ENCODE measurements around the gene NEURL1. TPM values are rescaled to one million over a fixed set of nuclear protein-coding genes. Genes with fewer than 3 reads are reported as not detected.
A peak's percentile ranks its signal among the peaks of the same experiment; 100 is the strongest.

Gene NEURL1
- total and polyA plus RNA-seq, 2 donors (not counting 3 experiments of a cell fraction or from before 2014, with no cell fraction given): 0.06 to 0.22 TPM

- no TSS peak for BruUV-seq (replicated peaks)
- Histone ChIP-seq H3K9me1 (replicated peaks; ENCODE audit: control insufficient read depth, extremely low read depth, insufficient read depth, low read length) (no peaks in the 10 kb centered on the region), H3K4me3 (replicated peaks in 1 of 3; ENCODE audit: insufficient read depth in 1 of 3, low read depth in 1 of 3, low read length in 3 of 3) (no peak overlapping the region), H3K36me3 (ENCODE audit: control insufficient read depth in 2 of 2, extremely low read depth in 1 of 2, insufficient read depth in 2 of 2, low read length in 2 of 2) (peaks cover 19 to 44% of the 10 kb centered on the region in 2 experiments), H3K27ac (ENCODE audit: insufficient read depth, low read depth, low read length) (no peak overlapping the region), H3K4me2 (ENCODE audit: insufficient read depth, low read length) (no peak overlapping the region), H3K27me3 (ENCODE audit: control insufficient read depth in 2 of 2, insufficient read depth in 2 of 2, low read length in 2 of 2) (no peaks in the 10 kb centered on the region), H2AFZ (ENCODE audit: low read depth, low read length) (no peak overlapping the region), H3K9ac (replicated peaks; ENCODE audit: extremely low read depth, insufficient read depth, low read length) (no peak overlapping the region), H4K20me1 (replicated peaks; ENCODE audit: control insufficient read depth, extremely low read depth, insufficient read depth, low read length) (no peaks in the 10 kb centered on the region), H3K79me2 (ENCODE audit: control insufficient read depth, insufficient read depth, low read length) (peaks cover 7% of the 10 kb centered on the region), H3K9me3 (replicated peaks; ENCODE audit: control insufficient read depth, insufficient read depth, low read length) (no peaks in the 10 kb centered on the region), H3K4me1 (ENCODE audit: control insufficient read depth, extremely low read depth, insufficient read depth, low read length) (peaks cover 60% of the 10 kb centered on the region)
- DNase-seq (ENCODE audit: low read depth, low spot score): no peak
- CTCF ChIA-PET: no interaction called here
- POLR2A ChIA-PET: no interaction called here
- FAIRE-seq: no peak
- dilution Hi-C loops (cut with MboI; ENCODE audit: extremely low pct_ligation_motif_present, low sequenced_read_pairs): no loop called here
- intact Hi-C loops (cut with micrococcal nuclease): loop anchor here (2.0 kb wide), 1 partner anchor 24 kb away; no protein-coding TSS in a partner anchor
- TF ChIP-seq MYC (IDR thresholded peaks at IDR 0.05; ENCODE audit: low read depth, low read length) (no peak), MAX (IDR thresholded peaks at IDR 0.05; ENCODE audit: insufficient read depth, insufficient read length) (no peak), EZH2 (IDR thresholded peaks at IDR 0.05; ENCODE audit: borderline replicate concordance, low read depth, low read length, severe bottlenecking) (no peak), GATA2 (IDR thresholded peaks at IDR 0.05; ENCODE audit: insufficient read depth, insufficient read length, low read depth, low read length) (no peak), CTCF (IDR thresholded peaks at IDR 0.05; ENCODE audit: extremely low read depth in 1 of 2, insufficient read depth in 1 of 2, low read depth in 1 of 2, low read length in 2 of 2) (no peak)
These were observed 46.3 kb upstream of the NEURL1 start for GRCh38 chr10:103447187-103447586.

GRCh38 chr10:103448746-103449145 is 44.8 kb upstream of the NEURL1 start:
- CTCF ChIA-PET: no interaction called here
- Histone ChIP-seq H3K9me1 (replicated peaks; ENCODE audit: control insufficient read depth, extremely low read depth, insufficient read depth, low read length) (no peaks in the 10 kb centered on the region), H2AFZ (ENCODE audit: low read depth, low read length) (no peak overlapping the region), H3K4me2 (ENCODE audit: insufficient read depth, low read length) (no peak overlapping the region), H4K20me1 (replicated peaks; ENCODE audit: control insufficient read depth, extremely low read depth, insufficient read depth, low read length) (no peaks in the 10 kb centered on the region), H3K9ac (replicated peaks; ENCODE audit: extremely low read depth, insufficient read depth, low read length) (no peak overlapping the region), H3K79me2 (ENCODE audit: control insufficient read depth, insufficient read depth, low read length) (peaks cover 7% of the 10 kb centered on the region), H3K4me3 (replicated peaks in 1 of 3; ENCODE audit: insufficient read depth in 1 of 3, low read depth in 1 of 3, low read length in 3 of 3) (no peak overlapping the region), H3K9me3 (replicated peaks; ENCODE audit: control insufficient read depth, insufficient read depth, low read length) (no peaks in the 10 kb centered on the region), H3K36me3 (ENCODE audit: control insufficient read depth in 2 of 2, extremely low read depth in 1 of 2, insufficient read depth in 2 of 2, low read length in 2 of 2) (peaks cover 14 to 32% of the 10 kb centered on the region in 2 experiments), H3K4me1 (ENCODE audit: control insufficient read depth, extremely low read depth, insufficient read depth, low read length) (peaks cover 65% of the 10 kb centered on the region), H3K27ac (ENCODE audit: insufficient read depth, low read depth, low read length) (no peak overlapping the region), H3K27me3 (ENCODE audit: control insufficient read depth in 2 of 2, insufficient read depth in 2 of 2, low read length in 2 of 2) (no peaks in the 10 kb centered on the region)
- dilution Hi-C loops (cut with MboI; ENCODE audit: extremely low pct_ligation_motif_present, low sequenced_read_pairs): no loop called here
- TF ChIP-seq GATA2 (IDR thresholded peaks at IDR 0.05; ENCODE audit: insufficient read depth, insufficient read length, low read depth, low read length): no peak
- TF ChIP-seq JUN (IDR thresholded peaks at IDR 0.05; ENCODE audit: borderline replicate concordance, insufficient read depth, insufficient read length, low read depth): no peak
- peak; percentile 56 for TF ChIP-seq FOS (IDR thresholded peaks at IDR 0.05; ENCODE audit: borderline replicate concordance, insufficient read depth, low read length)
- FAIRE-seq (peak; percentile 91), DNase-seq (ENCODE audit: low read depth, low spot score) (peak; percentile 35)
- no TSS peak for BruUV-seq (replicated peaks)
- intact Hi-C loops (cut with micrococcal nuclease): no loop called here
- POLR2A ChIA-PET: no interaction called here

Measured in endothelial cell of umbilical vein (primary cell).